ENCODE data around the gene PARD6G.

Gene PARD6G

DNA sequence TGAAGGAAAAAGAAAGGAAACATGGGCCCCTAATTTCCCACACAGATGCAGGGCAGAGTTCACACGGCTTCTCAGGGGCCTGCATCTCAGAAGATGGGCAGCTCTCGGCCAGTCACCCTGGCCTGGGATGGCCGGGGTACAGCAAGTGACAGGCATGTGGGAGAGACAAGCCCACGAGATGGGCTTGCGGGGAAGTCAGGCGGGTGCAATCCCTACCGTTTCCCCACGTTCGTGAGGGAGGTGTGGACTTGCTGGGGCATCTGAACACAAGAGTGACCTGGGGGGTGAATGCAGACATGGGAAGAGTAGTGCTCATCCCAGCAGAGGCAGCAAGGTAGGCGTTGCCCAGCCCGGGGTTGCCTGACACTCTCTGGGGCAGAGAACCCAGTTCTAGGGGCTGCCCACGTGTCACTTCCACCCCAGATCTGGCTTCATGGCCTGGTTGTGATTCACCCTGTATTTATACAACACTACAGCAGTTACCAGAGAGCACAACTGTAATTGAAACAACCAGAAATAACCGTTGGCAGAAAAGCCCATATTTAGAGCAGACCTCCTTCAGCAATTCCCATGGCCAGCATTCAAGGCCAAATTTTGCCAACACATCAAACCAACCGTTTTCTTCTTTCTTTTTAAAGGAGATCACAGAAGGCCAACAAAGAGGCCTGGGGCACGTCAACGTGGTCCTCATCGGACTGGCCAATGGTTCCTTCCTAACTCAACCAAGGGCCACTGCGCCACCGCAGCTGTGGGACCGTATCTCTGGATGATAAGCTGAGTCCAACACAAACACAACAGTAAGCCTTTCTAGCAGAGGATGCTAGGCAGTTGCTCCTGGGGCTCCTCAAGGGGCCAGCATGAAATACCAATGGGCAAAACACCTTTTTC lies 58.4 kb downstream of the PARD6G start:
- DNase-seq: no peak

DNA sequence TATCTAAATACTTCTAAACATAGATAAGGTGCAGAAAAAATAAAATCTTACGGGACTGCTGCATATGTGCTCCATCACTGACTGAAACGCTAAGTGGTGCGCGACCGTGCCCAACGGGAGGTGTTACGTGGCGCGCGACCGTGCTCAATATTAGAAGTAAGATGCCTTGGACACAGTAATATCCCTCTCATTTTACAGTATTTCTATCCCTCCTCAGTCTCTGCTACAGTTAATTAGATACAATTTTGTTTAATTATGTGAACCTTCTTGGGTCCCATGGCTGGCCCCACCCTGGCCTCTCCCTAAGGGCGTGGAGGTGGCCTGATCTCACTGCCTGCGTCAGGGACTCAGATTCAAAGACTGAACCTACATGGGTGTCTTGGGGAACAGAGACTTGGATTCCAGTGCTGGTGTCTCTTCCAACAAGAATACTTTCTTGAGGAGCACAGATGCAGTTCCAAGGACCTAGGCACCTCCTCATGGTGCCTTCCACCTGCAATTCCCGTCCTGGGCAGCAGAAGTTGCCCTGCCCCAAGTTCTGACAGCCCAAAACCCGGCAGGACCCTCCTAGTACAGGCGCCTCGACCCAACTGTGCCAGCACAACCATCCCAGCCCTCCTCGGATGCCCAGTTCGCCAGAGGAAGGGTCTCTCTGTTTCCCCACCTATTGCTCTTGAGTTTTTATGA lies 59.2 kb downstream of the PARD6G start:
- no peak for DNase-seq

DNA sequence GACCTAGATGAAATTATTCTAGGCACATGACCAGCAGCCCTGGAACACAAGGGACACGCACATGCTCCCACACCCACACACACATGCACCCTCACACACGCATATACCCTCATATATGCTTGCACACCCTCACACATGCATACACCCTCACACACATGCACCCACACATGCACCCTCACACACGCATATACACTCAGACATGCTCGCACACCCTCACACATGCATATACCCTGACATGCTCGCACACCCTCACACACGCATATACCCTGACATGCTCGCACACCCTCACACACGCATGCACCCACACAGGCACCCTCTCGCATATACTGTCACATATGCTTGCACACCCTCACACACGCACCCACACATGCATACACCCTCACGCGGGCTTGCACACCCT lies 61.8 kb downstream of the PARD6G start:
- DNase-seq: no peak

DNA sequence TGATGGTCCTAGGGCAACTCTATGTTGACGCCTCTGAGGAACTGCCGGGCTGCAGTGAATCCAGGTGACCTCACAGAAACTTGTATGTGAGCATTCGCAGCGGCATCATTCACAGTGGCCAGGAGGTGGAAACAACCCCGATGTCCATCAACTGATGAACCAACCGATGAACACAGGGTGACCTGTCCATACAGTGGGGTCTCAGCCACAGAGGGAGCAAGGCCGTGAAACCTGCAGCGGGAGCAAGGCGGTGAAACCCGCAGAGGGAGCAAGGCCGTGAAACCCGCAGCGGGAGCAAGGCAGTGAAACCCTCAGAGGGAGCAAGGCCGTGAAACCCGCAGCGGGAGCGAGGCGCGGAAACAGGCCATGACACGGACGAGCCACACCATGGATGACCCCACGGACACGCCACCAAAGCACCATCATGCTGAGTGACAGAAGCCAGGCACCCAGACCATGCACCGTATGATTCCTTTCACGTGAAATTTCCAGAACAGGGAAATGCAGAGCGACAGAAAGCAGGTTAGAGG lies 63.0 kb downstream of the PARD6G start:
- no peak for DNase-seq

DNA sequence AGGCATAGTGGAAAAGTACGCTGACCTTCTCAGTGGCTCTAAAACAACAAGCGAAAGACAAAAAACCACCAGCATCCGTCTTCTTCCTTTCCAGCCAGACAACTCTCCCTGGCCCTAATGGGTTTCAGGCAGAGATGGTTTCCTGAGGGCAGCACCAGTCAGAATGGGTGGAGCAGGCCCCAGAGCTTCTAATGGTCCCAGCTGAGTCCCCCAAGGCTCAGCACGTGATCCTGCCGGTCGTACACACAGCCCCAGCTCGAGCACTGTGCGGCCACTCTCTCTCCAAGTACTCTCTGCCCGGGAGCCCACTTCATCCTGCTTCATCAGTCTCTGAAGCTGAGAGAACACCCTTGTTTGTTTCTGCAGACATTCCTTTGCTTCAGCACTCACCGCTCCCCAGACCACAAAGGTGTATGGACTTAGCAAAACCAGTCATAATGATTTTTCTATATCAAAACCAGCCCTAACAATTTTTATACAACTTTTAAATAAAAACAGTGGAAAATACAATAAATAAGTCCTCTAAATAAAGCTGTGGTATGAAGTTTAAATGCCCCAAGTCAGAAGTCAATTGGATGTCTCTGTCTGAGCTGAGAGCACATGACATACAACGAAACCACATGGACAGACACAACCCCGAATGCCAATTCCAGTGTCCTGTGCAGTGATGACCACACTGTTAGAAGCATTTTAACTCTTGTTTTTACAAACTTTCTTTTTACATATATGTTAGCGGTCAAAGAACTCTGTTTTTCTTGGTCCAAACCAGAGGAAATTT lies 63.9 kb downstream of the PARD6G start:
- no peak for DNase-seq

DNA sequence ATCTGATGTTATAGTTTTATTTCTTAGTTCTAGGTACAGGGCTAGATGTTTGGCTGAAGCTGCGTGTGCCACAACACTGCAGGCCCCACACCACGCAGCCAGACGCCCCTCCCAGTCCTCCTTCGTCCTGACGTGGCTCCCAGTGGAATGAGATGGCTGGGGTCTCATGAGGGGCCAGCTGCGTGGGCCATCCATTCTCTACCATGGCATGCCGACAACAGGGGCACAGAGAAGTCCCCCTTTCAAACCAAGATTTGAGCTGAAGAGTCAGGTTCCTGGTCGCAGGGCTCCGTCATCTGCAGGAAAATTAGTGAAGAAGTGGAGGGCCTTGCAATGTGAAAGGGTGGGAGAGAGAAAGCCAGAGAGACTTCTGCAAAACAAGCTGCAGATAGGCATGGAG lies 64.5 kb downstream of the PARD6G start:
- no peak for DNase-seq

DNA sequence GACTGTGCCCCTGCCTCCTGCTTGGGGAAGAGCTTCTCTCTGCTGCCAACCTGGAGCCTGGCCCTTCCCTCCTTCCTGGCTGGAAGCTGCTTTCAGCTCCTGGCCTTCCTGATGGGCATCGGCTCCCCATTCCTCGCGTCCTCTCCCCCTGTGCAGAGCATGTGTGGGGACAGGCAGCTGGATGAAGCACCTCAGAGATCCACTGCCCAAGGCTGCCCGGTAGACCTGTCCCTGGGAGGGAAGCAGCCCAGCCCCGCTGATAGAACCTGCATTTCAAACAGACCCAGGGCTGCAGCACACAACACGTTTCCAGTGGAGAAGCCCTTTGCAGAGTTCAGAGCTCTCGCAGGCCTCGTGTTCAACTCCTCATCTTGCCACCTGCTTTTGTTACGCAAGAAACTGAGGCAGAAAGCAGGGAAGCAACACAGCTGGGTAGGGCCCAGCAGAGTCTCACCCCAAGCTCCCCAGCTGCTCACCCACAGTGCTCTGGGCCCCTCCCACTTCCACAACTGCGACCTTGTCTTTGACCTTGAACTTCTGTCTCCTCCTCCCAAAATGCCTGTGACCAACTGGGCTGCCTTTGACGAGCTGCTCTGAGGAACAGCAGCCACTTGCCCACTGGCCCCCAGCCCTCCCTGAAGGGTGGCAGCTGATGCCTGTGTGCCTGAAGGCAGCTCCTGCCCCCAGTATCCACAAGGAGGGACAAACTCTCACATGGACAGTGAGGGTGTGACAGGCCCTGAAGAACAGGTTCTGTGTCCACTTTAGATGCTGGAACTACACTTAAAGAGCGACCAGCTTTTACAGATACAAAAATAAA lies 65.5 kb downstream of the PARD6G start:
- DNase-seq: no peak

DNA sequence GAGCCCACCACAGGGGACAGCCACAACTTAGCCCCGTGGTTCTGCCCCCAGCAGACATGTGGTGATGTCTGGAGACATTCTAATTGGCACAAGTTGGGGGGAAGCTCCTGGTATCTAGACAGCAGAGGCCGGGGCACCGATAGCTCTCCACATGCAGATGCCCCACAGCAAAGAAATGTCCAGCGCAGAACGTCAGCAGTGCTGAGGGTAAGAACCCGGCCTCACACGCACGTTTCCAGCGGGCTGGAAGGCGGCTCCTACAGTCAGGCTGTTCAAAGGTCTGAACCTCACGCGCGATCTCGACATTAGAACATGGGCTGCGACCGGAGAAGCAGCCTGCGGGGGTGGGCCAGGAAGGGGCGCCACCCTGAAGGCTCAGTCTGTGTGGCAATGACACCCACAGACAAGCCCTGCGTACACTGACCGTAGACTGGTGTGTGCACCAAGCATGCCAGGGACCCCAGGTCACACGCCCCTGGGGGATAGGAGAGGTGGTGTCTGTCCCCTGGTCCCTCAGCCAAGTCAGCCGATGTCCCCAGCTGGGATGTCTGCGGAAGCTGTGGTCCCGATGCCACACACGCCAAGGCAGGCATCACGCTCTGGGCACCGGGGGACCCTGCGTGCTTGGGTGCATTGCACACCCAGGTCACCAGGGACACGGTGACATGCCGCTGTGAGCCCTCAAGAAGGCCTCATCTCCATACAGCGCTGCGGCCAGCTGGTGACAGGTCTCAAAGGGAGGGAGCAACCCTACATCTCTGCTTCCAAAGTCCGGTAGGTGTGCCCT lies 66.3 kb downstream of the PARD6G start:
- no peak for DNase-seq

DNA sequence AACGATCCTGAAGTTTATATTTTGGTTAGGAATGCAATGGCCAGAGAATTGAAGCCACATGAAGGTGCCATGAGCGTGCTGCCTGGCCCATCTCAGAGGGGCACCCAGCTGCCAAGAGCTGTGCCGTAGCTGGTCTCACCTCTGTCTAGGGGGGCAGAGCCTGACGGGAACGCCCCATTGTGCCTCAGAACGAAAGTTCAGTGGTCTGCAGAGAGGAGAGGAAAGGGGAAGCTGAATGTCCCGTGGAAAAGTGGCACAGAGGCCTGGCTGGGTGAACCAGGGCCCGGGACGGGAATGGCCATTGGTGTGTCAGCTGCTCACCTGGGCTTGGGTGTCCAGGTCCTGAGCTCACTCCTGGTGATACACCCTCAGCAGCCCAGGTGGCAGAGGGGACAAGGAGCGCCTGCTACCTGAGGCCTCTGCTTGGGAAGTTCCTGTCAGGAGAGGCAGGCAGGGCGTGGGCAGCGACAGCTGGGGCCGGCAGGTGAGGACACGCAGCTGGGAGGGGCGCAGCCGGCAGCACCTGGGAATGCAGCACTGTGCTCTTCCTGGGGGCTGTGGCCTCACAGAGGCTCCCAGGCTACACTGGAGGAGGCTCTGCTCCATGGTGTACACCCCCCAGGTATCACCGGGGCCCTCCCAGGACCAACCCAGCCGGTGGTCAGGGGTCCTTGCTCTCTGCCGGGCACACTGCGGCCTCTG lies 67.3 kb downstream of the PARD6G start:
- DNase-seq: no peak

DNA sequence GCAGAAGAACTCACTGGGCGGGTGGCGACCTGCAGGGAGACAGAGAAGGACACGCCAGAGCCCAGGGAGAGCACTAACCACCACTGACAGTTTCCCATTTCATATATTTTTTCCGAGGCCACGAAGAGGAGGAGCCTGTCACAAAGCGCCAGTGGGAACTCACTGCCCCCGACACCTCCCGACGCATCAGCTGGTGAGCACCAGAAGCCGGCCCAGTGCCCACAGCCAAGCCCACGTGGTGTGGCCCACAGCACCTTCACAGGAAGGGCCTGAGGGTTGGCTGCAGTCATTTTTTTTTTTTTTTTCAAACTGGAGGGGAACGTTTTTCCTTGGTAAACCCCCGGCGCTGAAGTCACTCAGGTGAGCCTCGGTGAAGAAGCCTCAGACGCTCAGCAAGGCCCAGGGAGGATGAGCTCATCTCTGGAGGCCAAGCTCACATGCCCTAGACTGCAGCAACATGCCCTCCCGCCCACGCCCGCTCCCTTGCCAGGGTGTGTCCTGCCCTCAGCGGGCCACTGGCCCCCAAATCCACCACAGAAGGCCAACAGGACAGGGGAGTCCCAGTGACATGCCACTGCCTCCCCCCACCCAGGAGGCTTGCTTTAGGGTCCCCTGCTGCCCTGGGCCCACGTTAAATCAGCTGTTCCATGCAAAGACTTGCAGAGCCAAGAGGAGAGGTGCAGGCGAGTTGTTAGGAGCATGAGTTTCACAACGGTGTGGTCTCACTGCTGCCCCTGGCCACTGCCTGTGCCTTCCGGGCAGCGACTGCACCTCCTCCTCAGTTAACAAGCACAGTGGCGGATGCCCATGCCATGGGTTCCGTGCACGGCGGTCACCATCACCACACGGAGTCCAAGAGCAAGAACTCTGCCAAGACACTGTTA lies 68.1 kb downstream of the PARD6G start:
- DNase-seq: no peak

DNA sequence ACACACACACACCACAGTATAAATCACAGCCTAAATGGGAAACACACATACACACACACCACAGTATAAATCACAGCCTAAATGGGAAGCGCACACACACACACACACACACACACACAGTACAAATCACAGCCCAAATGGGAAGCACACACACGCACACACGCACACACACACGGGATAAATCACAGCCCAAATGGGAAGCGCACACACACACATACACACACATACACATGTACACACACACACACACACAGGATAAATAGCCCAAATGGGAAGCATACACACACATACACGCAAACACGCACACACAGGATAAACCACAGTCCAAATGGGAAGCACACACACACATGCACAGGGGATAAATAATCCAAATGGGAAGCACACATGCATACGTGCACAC lies 70.2 kb downstream of the PARD6G start:
- DNase-seq: no peak

DNA sequence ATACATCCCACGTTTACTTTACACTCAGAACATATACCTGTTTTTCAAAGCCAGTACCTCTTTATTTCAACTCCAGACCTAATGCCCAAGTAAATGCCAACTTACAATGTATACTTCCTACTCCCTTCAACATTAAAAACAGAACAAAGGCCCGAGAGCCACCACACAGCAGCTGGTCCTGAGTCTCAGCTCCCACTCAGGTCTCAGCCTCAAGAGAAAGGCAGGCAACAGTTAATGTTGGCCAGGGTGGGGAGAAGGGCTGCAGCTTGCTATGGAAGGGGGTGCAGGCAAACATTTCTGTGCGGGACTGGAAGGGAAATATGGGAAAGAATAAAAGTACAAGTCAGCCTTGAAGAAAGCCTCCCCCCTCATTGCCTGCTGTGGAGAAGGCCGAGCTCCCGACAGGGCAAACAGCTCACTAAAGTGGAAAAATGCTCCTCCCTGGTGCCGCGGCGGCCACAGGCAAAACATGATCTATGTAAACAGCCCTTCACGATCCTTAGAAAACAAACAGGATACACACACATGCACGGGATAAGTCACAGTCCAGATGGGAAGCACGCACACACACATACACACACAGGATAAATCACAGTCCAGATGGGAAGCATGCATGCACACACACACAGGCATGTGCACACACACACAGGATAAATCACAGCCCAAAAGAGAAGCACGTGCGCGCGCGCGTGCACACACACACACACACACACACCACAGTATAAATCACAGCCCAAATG lies 70.8 kb downstream of the PARD6G start:
- no peak for DNase-seq

DNA sequence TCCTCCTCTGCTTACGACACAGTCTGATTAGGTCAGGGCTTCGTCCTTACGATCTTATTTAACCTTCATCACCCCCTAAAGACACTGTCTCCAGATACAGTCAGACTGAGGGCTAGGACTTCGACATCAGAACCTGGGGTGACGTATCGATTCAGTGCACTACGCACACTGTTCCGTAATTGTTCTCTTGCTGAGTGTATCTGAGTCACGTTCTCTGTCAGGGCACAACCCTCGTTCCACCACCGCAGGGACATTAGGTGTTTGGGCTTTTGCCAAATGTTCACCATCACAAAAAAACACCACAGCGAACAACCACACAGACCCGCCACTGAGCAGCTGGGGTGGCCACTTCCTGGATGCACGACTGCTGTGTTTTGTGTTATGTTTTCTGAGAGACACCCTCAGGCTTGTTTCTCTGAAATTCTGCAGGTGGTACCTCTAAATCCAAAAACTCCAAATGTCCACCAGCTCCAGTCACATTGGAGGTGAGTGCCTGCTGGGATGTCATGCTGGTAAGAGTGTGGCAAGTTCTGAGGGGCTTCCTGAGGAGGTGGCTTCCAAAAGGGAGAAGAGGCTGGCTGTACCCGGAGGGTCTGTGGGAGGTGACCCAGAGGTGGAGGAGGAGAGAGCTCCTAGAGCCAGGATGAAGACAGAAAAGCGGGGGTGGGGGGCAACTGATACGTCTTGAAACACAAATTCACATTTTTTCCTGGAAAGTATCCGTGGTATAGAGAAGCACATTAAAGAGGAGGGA lies 71.7 kb downstream of the PARD6G start:
- DNase-seq: no peak

DNA sequence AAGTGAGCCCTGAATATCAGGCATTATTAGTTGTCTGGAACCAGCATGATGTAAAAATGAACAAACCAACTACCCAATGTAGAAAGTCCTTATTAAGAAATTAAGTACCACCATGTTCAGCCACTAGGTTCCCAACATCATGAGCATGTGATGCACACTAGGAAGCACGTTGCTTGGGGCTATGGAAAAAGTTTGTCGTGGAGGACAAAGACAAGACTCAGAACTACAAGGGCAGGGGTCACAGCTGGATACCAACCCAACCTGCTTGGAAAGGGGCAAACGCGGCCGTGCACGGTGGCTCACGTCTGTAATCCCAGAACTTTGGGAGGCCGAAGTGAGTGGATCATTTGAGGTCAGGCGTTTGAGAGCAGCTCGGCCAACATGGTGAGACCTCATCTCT lies 74.3 kb downstream of the PARD6G start:
- no peak for DNase-seq

DNA sequence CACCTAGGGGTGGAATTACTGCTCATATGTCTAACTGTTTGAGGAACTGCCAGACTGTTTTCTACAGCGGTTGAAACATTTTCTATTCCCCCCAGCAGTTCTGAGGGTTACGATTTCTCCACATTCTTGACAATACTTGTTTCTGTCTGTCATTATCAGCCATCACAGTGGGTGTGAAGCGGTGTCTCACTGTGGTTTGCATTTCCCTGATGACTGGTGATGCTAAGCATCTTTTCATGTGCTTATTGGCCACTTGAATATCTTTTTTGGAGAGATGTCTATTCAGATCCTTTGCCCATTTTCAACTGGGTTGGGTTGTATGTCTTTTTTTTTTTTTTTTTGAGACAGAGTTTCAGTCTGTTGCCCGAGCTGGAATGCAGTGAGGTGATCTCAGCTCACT lies 75.3 kb downstream of the PARD6G start:
- DNase-seq: no peak

DNA sequence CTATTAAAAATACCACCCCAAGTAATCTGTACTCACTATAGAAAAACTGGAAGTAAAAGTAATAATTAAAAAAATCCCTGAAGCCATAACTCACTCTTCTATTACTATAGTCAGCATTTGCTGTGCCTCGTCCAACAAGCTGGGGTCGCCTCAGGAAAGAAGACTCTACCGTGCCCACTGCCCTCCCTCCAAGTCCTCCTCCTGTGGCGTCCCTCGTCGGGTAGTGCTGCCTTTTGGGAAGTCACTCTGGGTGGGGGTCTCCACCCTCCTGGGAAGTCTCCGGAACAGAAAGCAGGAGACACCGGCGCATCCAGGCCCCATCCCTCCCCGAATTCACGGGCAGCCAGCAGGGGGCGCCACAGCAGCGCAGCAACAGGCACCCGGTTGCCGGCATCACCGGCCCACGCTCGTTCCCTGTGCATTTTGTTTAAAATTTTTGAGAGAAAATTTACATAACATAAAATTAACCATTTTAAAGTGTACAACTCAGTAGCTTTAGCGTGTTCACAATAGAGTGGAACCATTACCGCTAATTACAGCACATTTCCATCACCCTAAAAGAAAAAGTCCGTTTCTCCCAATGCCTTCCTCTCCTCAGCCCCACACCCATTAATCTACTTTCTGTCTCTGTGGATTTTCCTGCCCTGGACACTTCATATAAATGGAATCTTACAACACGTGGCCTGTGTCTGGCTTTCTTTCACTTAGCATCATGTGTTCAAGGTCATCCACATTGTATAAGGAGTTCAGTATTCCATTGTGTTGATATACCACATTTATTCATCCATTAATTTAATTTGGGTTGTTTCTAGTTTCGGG lies 76.1 kb downstream of the PARD6G start:
- no peak for DNase-seq

DNA sequence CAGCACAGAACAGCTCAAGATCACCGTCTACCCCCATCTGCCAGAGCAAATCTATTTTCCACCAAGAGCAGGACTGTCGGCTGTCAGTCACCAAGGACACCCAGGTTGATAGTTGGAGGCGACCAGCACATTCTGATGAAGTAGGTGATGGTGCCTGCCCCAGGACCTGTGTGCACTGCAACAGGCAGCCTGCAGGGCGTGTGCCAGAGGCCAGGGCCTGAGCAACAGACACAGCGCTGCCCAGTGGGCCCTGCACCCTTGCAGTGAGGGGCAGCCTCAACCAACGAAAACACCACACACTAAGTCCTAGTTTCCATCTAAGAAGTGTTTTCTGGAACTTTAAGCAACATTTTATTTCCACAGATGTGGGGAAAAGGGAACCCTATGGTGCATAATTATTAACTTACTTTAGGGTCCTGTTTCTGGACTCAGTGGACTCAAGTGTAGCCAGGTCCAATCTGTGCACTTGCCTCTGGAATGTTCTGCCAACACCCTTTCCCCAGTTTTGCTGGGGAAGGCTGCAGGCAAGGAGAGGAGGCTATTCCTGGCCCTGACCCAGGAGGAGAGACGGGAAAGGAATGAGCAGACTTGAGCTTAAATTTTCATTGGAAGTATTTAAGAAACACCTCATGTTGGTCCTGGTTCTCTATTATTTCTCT lies 76.8 kb downstream of the PARD6G start:
- no peak for DNase-seq

All from GOT3 (cell line).